HepG2 (cell line): ENCODE results near the gene NFE2L1. TPM values are rescaled to one million over a fixed set of nuclear protein-coding genes. Genes with fewer than 3 reads are reported as not detected.

Experiments
- ARID5B ChIP-seq: IDR thresholded peaks from 2 replicates; pipeline ENCODE4 v1.4.0; 2020; ENCODE audit warnings: mild to moderate bottlenecking, missing genetic modification reagents
- HMG20B ChIP-seq: conservative IDR thresholded peaks from 2 replicates; pipeline ENCODE4 v1.6.1; 2016; ENCODE audit warnings: missing genetic modification reagents, missing compliant biosample characterization
- KDM5A ChIP-seq: fragments of 200-600 bp; sonication (generic); IDR thresholded peaks from 2 replicates; pipeline ENCODE4 v1.7.0; 2018; ENCODE audit warnings: antibody characterized with exemption, mild to moderate bottlenecking, low read length, borderline replicate concordance
- MTF2 ChIP-seq: sonication (generic); formaldehyde crosslinking; IDR thresholded peaks from 2 replicates; pipeline ENCODE4 v1.5.0; 2020; ENCODE audit warnings: missing genetic modification reagents, borderline replicate concordance
- PITX1 ChIP-seq: sonication (generic); formaldehyde crosslinking; IDR thresholded peaks from 2 replicates; pipeline ENCODE4 v1.5.1; 2020; ENCODE audit warnings: mild to moderate bottlenecking, missing genetic modification reagents
- PLRG1 ChIP-seq: fragments of 450-650 bp; conservative IDR thresholded peaks from 2 replicates; pipeline ENCODE4 v1.6.1; 2016
- RFXAP ChIP-seq: sonication (generic); formaldehyde crosslinking; IDR thresholded peaks from 2 replicates; pipeline ENCODE4 v1.4.0; 2020; ENCODE audit warnings: missing genetic modification reagents, borderline replicate concordance
- SNAI1 ChIP-seq: sonication (generic); formaldehyde crosslinking; IDR thresholded peaks from 2 replicates; pipeline ENCODE4 v1.5.0; 2020; ENCODE audit warnings: mild to moderate bottlenecking, missing genetic modification reagents, borderline replicate concordance
- TAF15 ChIP-seq: fragments of 200-400 bp; formaldehyde crosslinking; IDR thresholded peaks from one replicate; pipeline ENCODE4 v1.6.1; 2018; ENCODE audit warnings: mild to moderate bottlenecking, low read depth, low read length; ENCODE audit not compliant: poor library complexity, severe bottlenecking
- ZBTB44 ChIP-seq: sonication (generic); formaldehyde crosslinking; IDR thresholded peaks from 2 replicates; pipeline ENCODE4 v1.4.0; 2020; ENCODE audit warnings: missing genetic modification reagents
- ZHX2 ChIP-seq, 2 experiments: sonication (generic) in 1 of 2; formaldehyde crosslinking in 1 of 2; IDR thresholded peaks; 2 replicates each; pipeline versions ENCODE4 v1.6.1 to v1.9.0; 2014 to 2022; ENCODE audit warnings: antibody characterized with exemption in 1 of 2, borderline replicate concordance in 1 of 2, inconsistent platforms in 1 of 2, low read depth in 1 of 2, missing genetic modification reagents in 1 of 2
- ZNF136 ChIP-seq: sonication (generic); formaldehyde crosslinking; IDR thresholded peaks from 2 replicates; pipeline ENCODE4 v1.8.1; 2022; ENCODE audit warnings: low read depth, mild to moderate bottlenecking, moderate library complexity, missing genetic modification reagents
- ZNF512 ChIP-seq: sonication (generic); formaldehyde crosslinking; IDR thresholded peaks from 2 replicates; pipeline ENCODE4 v1.4.0; 2020; ENCODE audit warnings: mild to moderate bottlenecking, missing genetic modification reagents
- ZNF607 ChIP-seq: sonication (generic); formaldehyde crosslinking; IDR thresholded peaks from 2 replicates; pipeline ENCODE4 v1.5.1; 2020; ENCODE audit warnings: missing genetic modification reagents, mild to moderate bottlenecking, borderline replicate concordance
- ZSCAN9 ChIP-seq: IDR thresholded peaks from 2 replicates; pipeline ENCODE4 v1.6.1; 2016; ENCODE audit warnings: borderline replicate concordance
- polyA plus RNA-seq, 8 experiments: library from polyadenylated mRNA; depleted of rRNA in 3 of 8; stranded (reverse) in 7 of 8; unstranded in 1 of 8; fragments of >200 nt; fragmentation: Illumina TruSeq in 4 of 8; extraction: Trizol in 4 of 8; gene quantifications; 2 replicates each; pipeline versions ENCODE4 v1.2.1 to v1.2.3, GENCODE V29; 2011 to 2016; ENCODE audit warnings: low read depth in 4 of 8, missing spikeins in 1 of 8, mixed read lengths in 1 of 8; ENCODE audit not compliant: insufficient read depth in 1 of 8
- total RNA-seq, 5 experiments: library from RNA; depleted of rRNA; stranded (reverse); fragments of >200 nt; fragmentation: Illumina TruSeq; extraction: Trizol; gene quantifications; 2 replicates each; pipeline ENCODE4 v1.2.3, GENCODE V29; 2016; ENCODE audit warnings: low read depth in 1 of 5

Gene NFE2L1
- total and polyA plus RNA-seq, 2 of the 13 experiments (the other 11 are each of a cell fraction or from before 2014, with no cell fraction given) = 67.0 to 234 TPM

GRCh38 chr17:48100591-48101011, 52.4 kb downstream of the NFE2L1 start (continued):
- TF ChIP-seq ZBTB44 (CRISPR knock-in tag) (no peak), ZNF512 (CRISPR knock-in tag) (peak; percentile 53; the same call in 1 of the 2 replicates), KDM5A (peak; percentile 75), ZNF136 (peak; percentile 24; the same call in 1 of the 2 replicates), RFXAP (CRISPR knock-in tag) (0 out of 2 replicates have a peak, but pooled peaks have one; percentile 17), PLRG1 (no peak), HMG20B (0 out of 2 replicates have a peak, but pooled peaks have one; percentile 16), PITX1 (0 out of 2 replicates have a peak, but pooled peaks have one; percentile 23), ZSCAN9 (no peak; the same call in 1 of the 2 replicates), MTF2 (CRISPR knock-in tag) (no peak), ARID5B (CRISPR knock-in tag) (0 out of 2 replicates have a peak, but pooled peaks have one; percentile 6), ZHX2 (IDR thresholded peaks at IDR 0.05; ENCODE audit: low read depth) (0 out of 2 replicates have a peak, but pooled peaks have one; percentile 2), ZHX2 (CRISPR knock-in tag; IDR thresholded peaks at IDR 0.05; ENCODE audit: borderline replicate concordance) (no peak), ZNF607 (CRISPR knock-in tag) (no peak), TAF15 (no peak), SNAI1 (CRISPR knock-in tag) (no peak)
